K562 (cell line): Measurements from ENCODE around the gene LY6G5B. TPM values are rescaled to one million over a fixed set of nuclear protein-coding genes. Genes with fewer than 3 reads are reported as not detected.

Source experiments
- BACH1 ChIP-seq: fragments of 200-800 bp; sonication (Bioruptor generic); IDR thresholded peaks from 2 replicates; pipeline ENCODE4 v1.6.1; 2016; ENCODE audit warnings: missing genetic modification characterization, missing compliant biosample characterization
- DPF2 ChIP-seq: fragments of 450-650 bp; IDR thresholded peaks from 2 replicates; pipeline ENCODE4 v1.6.1; 2016
- ERF ChIP-seq: fragments of 450-650 bp; formaldehyde crosslinking; IDR thresholded peaks from 2 replicates; pipeline ENCODE4 v1.4.0; 2020; ENCODE audit warnings: mild to moderate bottlenecking, mixed read lengths
- HMGXB4 ChIP-seq: sonication (generic); formaldehyde crosslinking; IDR thresholded peaks from 2 replicates; pipeline ENCODE4 v1.8.1; 2023; ENCODE audit warnings: mild to moderate bottlenecking, missing genetic modification reagents
- HOXB6 ChIP-seq: fragments of 250-450 bp; sonication (Bioruptor Pico); IDR thresholded peaks from 2 replicates; pipeline ENCODE4 v1.5.1; 2022; ENCODE audit warnings: mild to moderate bottlenecking, borderline replicate concordance
- IRF9 ChIP-seq: fragments of 450-650 bp; IDR thresholded peaks from 2 replicates; pipeline ENCODE4 v1.6.1; 2016; ENCODE audit warnings: missing biosample characterization, missing genetic modification characterization
- KDM5B ChIP-seq: fragments of 200-600 bp; sonication (generic); IDR thresholded peaks from 2 replicates; pipeline ENCODE4 v1.6.1; 2012; ENCODE audit warnings: low read depth, mild to moderate bottlenecking, moderate library complexity, low read length, control low read depth, inconsistent platforms; ENCODE audit not compliant: insufficient replicate concordance
- MCM5 ChIP-seq: fragments of 450-650 bp; IDR thresholded peaks from 2 replicates; pipeline ENCODE4 v1.6.1; 2016; ENCODE audit warnings: low read depth
- MTA3 ChIP-seq: fragments of 450-650 bp; formaldehyde crosslinking; IDR thresholded peaks from 2 replicates; pipeline ENCODE4 v1.6.1; 2017; ENCODE audit warnings: mild to moderate bottlenecking, borderline replicate concordance
- NFYB ChIP-seq: IDR thresholded peaks from 2 replicates; pipeline ENCODE4 v1.6.1; 2011; ENCODE audit warnings: mild to moderate bottlenecking, moderate library complexity; ENCODE audit not compliant: insufficient read length; ENCODE audit errors: extremely low read depth
- RAD21 ChIP-seq, 2 experiments: fragments of 250-450 bp in 1 of 2; fragments of 450-650 bp in 1 of 2; sonication (Bioruptor Pico) in 1 of 2; formaldehyde crosslinking in 1 of 2; IDR thresholded peaks in 1 of 2; conservative IDR thresholded peaks in 1 of 2; 2 replicates each; pipeline versions ENCODE4 v1.4.0 to v1.8.0; 2020 to 2022; ENCODE audit warnings: mild to moderate bottlenecking in 2 of 2, moderate library complexity in 1 of 2
- SREBF2 ChIP-seq: sonication (generic); formaldehyde crosslinking; IDR thresholded peaks from 2 replicates; pipeline ENCODE4 v1.4.0; 2020; ENCODE audit warnings: mild to moderate bottlenecking, missing genetic modification reagents
- ZNF3 ChIP-seq: fragments of 250-450 bp; sonication (Bioruptor Pico); IDR thresholded peaks from 2 replicates; pipeline ENCODE4 v1.5.0; 2021; ENCODE audit warnings: mild to moderate bottlenecking, moderate library complexity
- ZNF354B ChIP-seq: fragments of 250-450 bp; sonication (Bioruptor Pico); IDR thresholded peaks from 2 replicates; pipeline ENCODE4 v1.4.0; 2020
- ZNF830 ChIP-seq: fragments of 250-450 bp; sonication (Bioruptor Pico); IDR thresholded peaks from 2 replicates; pipeline ENCODE4 v1.5.0; 2021; ENCODE audit warnings: mild to moderate bottlenecking
- polyA plus RNA-seq, 8 experiments: library from polyadenylated mRNA; depleted of rRNA in 4 of 8; stranded (reverse) in 5 of 8; unstranded in 3 of 8; fragments of >200 nt; fragmentation: Nextera tagmentation in 2 of 8; fragmentation: Illumina TruSeq in 1 of 8; extraction: Ambion mirVana in 2 of 8; extraction: Trizol in 1 of 8; gene quantifications; 2 replicates each; pipeline versions ENCODE4 v1.2.1 to v1.2.3, GENCODE V29; 2011 to 2014; ENCODE audit warnings: inconsistent platforms in 1 of 8, missing spikeins in 1 of 8
- total RNA-seq, 7 experiments: library from RNA; depleted of rRNA in 6 of 7; stranded (reverse); fragments of >200 nt in 6 of 7; fragmentation: Illumina TruSeq in 2 of 7; extraction: Trizol in 2 of 7; gene quantifications; 2 replicates each; pipeline versions ENCODE4 v1.2.1 to v1.2.3, GENCODE V29; 2011 to 2021; ENCODE audit warnings: low replicate concordance in 1 of 7
- TF ChIP-seq, protein P1 (sequence below): fragments of 250-450 bp; sonication (Bioruptor Pico); IDR thresholded peaks from 2 replicates; pipeline ENCODE4 v1.5.0; 2021
- TF ChIP-seq, protein P2 (sequence below): sonication (generic); formaldehyde crosslinking; IDR thresholded peaks from 2 replicates; pipeline ENCODE4 v1.8.0; 2022; ENCODE audit warnings: mild to moderate bottlenecking, missing genetic modification reagents
- TF ChIP-seq, protein P3 (sequence below), 2 experiments: fragments of 450-650 bp; IDR thresholded peaks; 2 replicates each; pipeline ENCODE4 v1.6.1; 2016

Gene LY6G5B
- total and polyA plus RNA-seq, 9 of the 15 experiments (the other 6 are each of a cell fraction or from before 2014, with no cell fraction given) = 6.0 to 27.0 (median 7.5) TPM

GRCh38 chr6:31620586-31621319, 49.0 kb upstream of the LY6G5B start, which contains the start of gene PRRC2A (continued):
- no peak; the same call in 1 of the 2 replicates for TF ChIP-seq HMGXB4
- peak in 1 of 2 experiments; percentile 1; a peak in 1 of 4 replicates for TF ChIP-seq RAD21 (CRISPR knock-in tag; conservative IDR thresholded peaks at IDR 0.05 in 1 of 2, IDR thresholded peaks at IDR 0.05 in 1 of 2)
- TF ChIP-seq NFYB = no peak
- TF ChIP-seq, protein P1, sequence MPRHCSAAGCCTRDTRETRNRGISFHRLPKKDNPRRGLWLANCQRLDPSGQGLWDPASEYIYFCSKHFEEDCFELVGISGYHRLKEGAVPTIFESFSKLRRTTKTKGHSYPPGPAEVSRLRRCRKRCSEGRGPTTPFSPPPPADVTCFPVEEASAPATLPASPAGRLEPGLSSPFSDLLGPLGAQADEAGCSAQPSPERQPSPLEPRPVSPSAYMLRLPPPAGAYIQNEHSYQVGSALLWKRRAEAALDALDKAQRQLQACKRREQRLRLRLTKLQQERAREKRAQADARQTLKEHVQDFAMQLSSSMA (CRISPR knock-in tag) = peak; percentile 68; the same call in 1 of the 2 replicates
- TF ChIP-seq ZNF354B (CRISPR knock-in tag) = no peak
- peak; percentile 85 for TF ChIP-seq KDM5B
- no peak for TF ChIP-seq SREBF2 (CRISPR knock-in tag)
- no peak for TF ChIP-seq HOXB6 (CRISPR knock-in tag)
- TF ChIP-seq BACH1 (tag) = no peak
- peak; percentile 76; the same call in 1 of the 2 replicates for TF ChIP-seq ZNF830
- no peak for TF ChIP-seq MCM5
- TF ChIP-seq MTA3 = no peak; the same call in 1 of the 2 replicates
- 0 out of 2 replicates have a peak, but pooled peaks have one; percentile 42 for TF ChIP-seq DPF2
- 0 out of 2 replicates have a peak, but pooled peaks have one; percentile 33 for TF ChIP-seq ERF (CRISPR knock-in tag)
- TF ChIP-seq, protein P2, sequence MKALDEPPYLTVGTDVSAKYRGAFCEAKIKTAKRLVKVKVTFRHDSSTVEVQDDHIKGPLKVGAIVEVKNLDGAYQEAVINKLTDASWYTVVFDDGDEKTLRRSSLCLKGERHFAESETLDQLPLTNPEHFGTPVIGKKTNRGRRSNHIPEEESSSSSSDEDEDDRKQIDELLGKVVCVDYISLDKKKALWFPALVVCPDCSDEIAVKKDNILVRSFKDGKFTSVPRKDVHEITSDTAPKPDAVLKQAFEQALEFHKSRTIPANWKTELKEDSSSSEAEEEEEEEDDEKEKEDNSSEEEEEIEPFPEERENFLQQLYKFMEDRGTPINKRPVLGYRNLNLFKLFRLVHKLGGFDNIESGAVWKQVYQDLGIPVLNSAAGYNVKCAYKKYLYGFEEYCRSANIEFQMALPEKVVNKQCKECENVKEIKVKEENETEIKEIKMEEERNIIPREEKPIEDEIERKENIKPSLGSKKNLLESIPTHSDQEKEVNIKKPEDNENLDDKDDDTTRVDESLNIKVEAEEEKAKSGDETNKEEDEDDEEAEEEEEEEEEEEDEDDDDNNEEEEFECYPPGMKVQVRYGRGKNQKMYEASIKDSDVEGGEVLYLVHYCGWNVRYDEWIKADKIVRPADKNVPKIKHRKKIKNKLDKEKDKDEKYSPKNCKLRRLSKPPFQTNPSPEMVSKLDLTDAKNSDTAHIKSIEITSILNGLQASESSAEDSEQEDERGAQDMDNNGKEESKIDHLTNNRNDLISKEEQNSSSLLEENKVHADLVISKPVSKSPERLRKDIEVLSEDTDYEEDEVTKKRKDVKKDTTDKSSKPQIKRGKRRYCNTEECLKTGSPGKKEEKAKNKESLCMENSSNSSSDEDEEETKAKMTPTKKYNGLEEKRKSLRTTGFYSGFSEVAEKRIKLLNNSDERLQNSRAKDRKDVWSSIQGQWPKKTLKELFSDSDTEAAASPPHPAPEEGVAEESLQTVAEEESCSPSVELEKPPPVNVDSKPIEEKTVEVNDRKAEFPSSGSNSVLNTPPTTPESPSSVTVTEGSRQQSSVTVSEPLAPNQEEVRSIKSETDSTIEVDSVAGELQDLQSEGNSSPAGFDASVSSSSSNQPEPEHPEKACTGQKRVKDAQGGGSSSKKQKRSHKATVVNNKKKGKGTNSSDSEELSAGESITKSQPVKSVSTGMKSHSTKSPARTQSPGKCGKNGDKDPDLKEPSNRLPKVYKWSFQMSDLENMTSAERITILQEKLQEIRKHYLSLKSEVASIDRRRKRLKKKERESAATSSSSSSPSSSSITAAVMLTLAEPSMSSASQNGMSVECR (CRISPR knock-in tag) = 0 out of 2 replicates have a peak, but pooled peaks have one; percentile 60
- TF ChIP-seq ZNF3 = no peak
- no peak for TF ChIP-seq IRF9
- TF ChIP-seq, protein P3, sequence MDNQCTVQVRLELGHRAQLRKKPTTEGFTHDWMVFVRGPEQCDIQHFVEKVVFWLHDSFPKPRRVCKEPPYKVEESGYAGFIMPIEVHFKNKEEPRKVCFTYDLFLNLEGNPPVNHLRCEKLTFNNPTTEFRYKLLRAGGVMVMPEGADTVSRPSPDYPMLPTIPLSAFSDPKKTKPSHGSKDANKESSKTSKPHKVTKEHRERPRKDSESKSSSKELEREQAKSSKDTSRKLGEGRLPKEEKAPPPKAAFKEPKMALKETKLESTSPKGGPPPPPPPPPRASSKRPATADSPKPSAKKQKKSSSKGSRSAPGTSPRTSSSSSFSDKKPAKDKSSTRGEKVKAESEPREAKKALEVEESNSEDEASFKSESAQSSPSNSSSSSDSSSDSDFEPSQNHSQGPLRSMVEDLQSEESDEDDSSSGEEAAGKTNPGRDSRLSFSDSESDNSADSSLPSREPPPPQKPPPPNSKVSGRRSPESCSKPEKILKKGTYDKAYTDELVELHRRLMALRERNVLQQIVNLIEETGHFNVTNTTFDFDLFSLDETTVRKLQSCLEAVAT (IDR thresholded peaks at IDR 0.05) = peak in 1 of 2 experiments; percentile 16; a peak in 1 of 4 replicates
